ENCODE results near the gene CYP17A1. TPM values are rescaled to one million over a fixed set of nuclear protein-coding genes. Genes with fewer than 3 reads are reported as not detected.

The CYP17A1 gene
- total and polyA plus RNA-seq, 10 of the 15 experiments (the other 5 are each of a cell fraction or from before 2014, with no cell fraction given): 2.1 TPM; not detected in 9

GRCh38 chr10:102812231-102812876 is 24.9 kb downstream of the CYP17A1 start:
- Histone ChIP-seq H3K36me3 (ENCODE audit: control insufficient read depth in 2 of 2, insufficient read depth in 2 of 2, low read length in 1 of 2) (peaks cover 18 to 22% of the 10 kb centered on the region in 2 experiments), H3K27ac (ENCODE audit: control insufficient read depth, insufficient read depth) (0 out of 2 replicates have a peak overlapping the region, but pooled peaks have one; percentile 33), H3K4me2 (ENCODE audit: control insufficient read depth, insufficient read depth) (no peak overlapping the region), H3K27me3 (replicated peaks in 1 of 2; ENCODE audit: control insufficient read depth in 2 of 2, insufficient read depth in 2 of 2, low read length in 1 of 2) (no peaks in the 10 kb centered on the region), H4K20me1 (ENCODE audit: control insufficient read depth, insufficient read depth) (no peaks in the 10 kb centered on the region), H3K9me3 (replicated peaks; ENCODE audit: control insufficient read depth, insufficient read depth, low read length) (no peaks in the 10 kb centered on the region), H2AFZ (ENCODE audit: control insufficient read depth, low read depth, low read length) (no peak overlapping the region; the same call in 1 of the 2 replicates), H3K4me3 (0 out of 2 replicates have a peak overlapping the region, but pooled peaks have one; percentile 6), H3K9ac (ENCODE audit: control insufficient read depth, insufficient read depth, low read length) (no peak overlapping the region), H3K4me1 (ENCODE audit: control insufficient read depth, insufficient read depth, low read length) (peaks cover 3% of the 10 kb centered on the region), H3K79me2 (ENCODE audit: control insufficient read depth, insufficient read depth, low read length) (no peaks in the 10 kb centered on the region)
- no peak for FAIRE-seq
- BruUV-seq (replicated peaks): no TSS peak
- POLR2A ChIA-PET: interaction anchor here (0.5 kb wide), 1 partner anchor 14 kb away, joined by 4 read pairs; no protein-coding TSS in a partner anchor
- 42% methylated on average over 9 of the region's 9 CpGs for WGBS (ENCODE audit: insufficient coverage, insufficient replicate concordance, low lambda C conversion rate, missing lambda C conversion rate)
- CTCF ChIA-PET: no interaction called here
- no peak for ATAC-seq
- SMC1A ChIA-PET (ENCODE audit: uncharacterized antibody, unreplicated experiment): interaction anchor here (0.6 kb wide), 1 partner anchor 12 kb away, joined by 3 read pairs; no protein-coding TSS in a partner anchor
- RAD21 ChIA-PET (ENCODE audit: unreplicated experiment): interaction anchor here (1.2 kb wide), 1 partner anchor 59 kb away, joined by 3 read pairs; no protein-coding TSS in a partner anchor
- in situ Hi-C loops (cut with MboI) (no loop called here), intact Hi-C loops (cut with micrococcal nuclease; ENCODE audit: unreplicated experiment) (no loop called here)
- no peak for TF ChIP-seq SKIL (IDR thresholded peaks at IDR 0.05; ENCODE audit: low read depth, poor library complexity, severe bottlenecking)
- no peak for TF ChIP-seq HCFC1 (IDR thresholded peaks at IDR 0.05; ENCODE audit: low read length)
- no peak for TF ChIP-seq NRF1 (conservative IDR thresholded peaks at IDR 0.05; ENCODE audit: low read depth, low read length)
- no peak for TF ChIP-seq PAX5 (IDR thresholded peaks at IDR 0.05; ENCODE audit: borderline replicate concordance, low read depth, low read length)
- no peak for TF ChIP-seq ATF7 (IDR thresholded peaks at IDR 0.05; ENCODE audit: low read depth)
- no peak for TF ChIP-seq MTA2 (IDR thresholded peaks at IDR 0.05; ENCODE audit: low read depth)
- peak; percentile 60 for TF ChIP-seq RUNX3 (IDR thresholded peaks at IDR 0.05; ENCODE audit: low read length)
- no peak for TF ChIP-seq EGR1 (IDR thresholded peaks at IDR 0.05; ENCODE audit: borderline replicate concordance in 1 of 2, low read depth in 2 of 2, low read length in 2 of 2)
- no peak for TF ChIP-seq RB1 (IDR thresholded peaks at IDR 0.05; ENCODE audit: borderline replicate concordance)
- TF ChIP-seq, protein P1, sequence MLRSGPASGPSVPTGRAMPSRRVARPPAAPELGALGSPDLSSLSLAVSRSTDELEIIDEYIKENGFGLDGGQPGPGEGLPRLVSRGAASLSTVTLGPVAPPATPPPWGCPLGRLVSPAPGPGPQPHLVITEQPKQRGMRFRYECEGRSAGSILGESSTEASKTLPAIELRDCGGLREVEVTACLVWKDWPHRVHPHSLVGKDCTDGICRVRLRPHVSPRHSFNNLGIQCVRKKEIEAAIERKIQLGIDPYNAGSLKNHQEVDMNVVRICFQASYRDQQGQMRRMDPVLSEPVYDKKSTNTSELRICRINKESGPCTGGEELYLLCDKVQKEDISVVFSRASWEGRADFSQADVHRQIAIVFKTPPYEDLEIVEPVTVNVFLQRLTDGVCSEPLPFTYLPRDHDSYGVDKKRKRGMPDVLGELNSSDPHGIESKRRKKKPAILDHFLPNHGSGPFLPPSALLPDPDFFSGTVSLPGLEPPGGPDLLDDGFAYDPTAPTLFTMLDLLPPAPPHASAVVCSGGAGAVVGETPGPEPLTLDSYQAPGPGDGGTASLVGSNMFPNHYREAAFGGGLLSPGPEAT (IDR thresholded peaks at IDR 0.05; ENCODE audit: low read depth): no peak
- TF ChIP-seq CREB1 (IDR thresholded peaks at IDR 0.05; ENCODE audit: low read depth): no peak
- TF ChIP-seq, protein P2, sequence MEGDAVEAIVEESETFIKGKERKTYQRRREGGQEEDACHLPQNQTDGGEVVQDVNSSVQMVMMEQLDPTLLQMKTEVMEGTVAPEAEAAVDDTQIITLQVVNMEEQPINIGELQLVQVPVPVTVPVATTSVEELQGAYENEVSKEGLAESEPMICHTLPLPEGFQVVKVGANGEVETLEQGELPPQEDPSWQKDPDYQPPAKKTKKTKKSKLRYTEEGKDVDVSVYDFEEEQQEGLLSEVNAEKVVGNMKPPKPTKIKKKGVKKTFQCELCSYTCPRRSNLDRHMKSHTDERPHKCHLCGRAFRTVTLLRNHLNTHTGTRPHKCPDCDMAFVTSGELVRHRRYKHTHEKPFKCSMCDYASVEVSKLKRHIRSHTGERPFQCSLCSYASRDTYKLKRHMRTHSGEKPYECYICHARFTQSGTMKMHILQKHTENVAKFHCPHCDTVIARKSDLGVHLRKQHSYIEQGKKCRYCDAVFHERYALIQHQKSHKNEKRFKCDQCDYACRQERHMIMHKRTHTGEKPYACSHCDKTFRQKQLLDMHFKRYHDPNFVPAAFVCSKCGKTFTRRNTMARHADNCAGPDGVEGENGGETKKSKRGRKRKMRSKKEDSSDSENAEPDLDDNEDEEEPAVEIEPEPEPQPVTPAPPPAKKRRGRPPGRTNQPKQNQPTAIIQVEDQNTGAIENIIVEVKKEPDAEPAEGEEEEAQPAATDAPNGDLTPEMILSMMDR (IDR thresholded peaks at IDR 0.05 in 2 of 3, conservative IDR thresholded peaks at IDR 0.05 in 1 of 3; ENCODE audit: control insufficient read depth in 2 of 3, extremely low read depth in 1 of 3, insufficient read depth in 1 of 3, low read depth in 3 of 3, low read length in 3 of 3): no peak
- no peak for TF ChIP-seq ZNF24 (IDR thresholded peaks at IDR 0.05)
- 0 out of 4 replicates have a peak, but pooled peaks of 1 of the 2 experiments have one; percentile 23 for TF ChIP-seq ETV6 (conservative IDR thresholded peaks at IDR 0.05 in 1 of 2, IDR thresholded peaks at IDR 0.05 in 1 of 2; ENCODE audit: borderline replicate concordance in 1 of 2, low read depth in 1 of 2)
- 0 out of 4 replicates have a peak, but pooled peaks of 1 of the 2 experiments have one; percentile 22 for TF ChIP-seq SRF (IDR thresholded peaks at IDR 0.05; ENCODE audit: low read depth in 2 of 2, low read length in 2 of 2)
- peak; percentile 69 for TF ChIP-seq SPI1 (IDR thresholded peaks at IDR 0.05; ENCODE audit: borderline replicate concordance, insufficient read depth, low read depth, low read length)
- no peak for DNase-seq (ENCODE audit: low read depth, low spot score)

All from GM12878 (cell line).